HG03469 (cell line): ENCODE measurements around the gene TDRD9.
"Not testable (repeated sequence)": the region's sequence is repeated elsewhere in the genome, so short reads cannot be mapped to it uniquely, and the experiment has no call there.

Experiments
- ATAC-seq: cut with Tn5 transposase; IDR thresholded peaks from one replicate; pipeline ENCODE4 v1.9.1; 2021; ENCODE audit warnings: mild to moderate bottlenecking, moderate library complexity, moderate number of reproducible peaks; ENCODE audit not compliant: unreplicated experiment

Gene TDRD9, protein sequence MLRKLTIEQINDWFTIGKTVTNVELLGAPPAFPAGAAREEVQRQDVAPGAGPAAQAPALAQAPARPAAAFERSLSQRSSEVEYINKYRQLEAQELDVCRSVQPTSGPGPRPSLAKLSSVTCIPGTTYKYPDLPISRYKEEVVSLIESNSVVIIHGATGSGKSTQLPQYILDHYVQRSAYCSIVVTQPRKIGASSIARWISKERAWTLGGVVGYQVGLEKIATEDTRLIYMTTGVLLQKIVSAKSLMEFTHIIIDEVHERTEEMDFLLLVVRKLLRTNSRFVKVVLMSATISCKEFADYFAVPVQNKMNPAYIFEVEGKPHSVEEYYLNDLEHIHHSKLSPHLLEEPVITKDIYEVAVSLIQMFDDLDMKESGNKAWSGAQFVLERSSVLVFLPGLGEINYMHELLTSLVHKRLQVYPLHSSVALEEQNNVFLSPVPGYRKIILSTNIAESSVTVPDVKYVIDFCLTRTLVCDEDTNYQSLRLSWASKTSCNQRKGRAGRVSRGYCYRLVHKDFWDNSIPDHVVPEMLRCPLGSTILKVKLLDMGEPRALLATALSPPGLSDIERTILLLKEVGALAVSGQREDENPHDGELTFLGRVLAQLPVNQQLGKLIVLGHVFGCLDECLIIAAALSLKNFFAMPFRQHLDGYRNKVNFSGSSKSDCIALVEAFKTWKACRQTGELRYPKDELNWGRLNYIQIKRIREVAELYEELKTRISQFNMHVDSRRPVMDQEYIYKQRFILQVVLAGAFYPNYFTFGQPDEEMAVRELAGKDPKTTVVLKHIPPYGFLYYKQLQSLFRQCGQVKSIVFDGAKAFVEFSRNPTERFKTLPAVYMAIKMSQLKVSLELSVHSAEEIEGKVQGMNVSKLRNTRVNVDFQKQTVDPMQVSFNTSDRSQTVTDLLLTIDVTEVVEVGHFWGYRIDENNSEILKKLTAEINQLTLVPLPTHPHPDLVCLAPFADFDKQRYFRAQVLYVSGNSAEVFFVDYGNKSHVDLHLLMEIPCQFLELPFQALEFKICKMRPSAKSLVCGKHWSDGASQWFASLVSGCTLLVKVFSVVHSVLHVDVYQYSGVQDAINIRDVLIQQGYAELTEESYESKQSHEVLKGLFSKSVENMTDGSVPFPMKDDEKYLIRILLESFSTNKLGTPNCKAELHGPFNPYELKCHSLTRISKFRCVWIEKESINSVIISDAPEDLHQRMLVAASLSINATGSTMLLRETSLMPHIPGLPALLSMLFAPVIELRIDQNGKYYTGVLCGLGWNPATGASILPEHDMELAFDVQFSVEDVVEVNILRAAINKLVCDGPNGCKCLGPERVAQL (N-terminal part only)

DNA sequence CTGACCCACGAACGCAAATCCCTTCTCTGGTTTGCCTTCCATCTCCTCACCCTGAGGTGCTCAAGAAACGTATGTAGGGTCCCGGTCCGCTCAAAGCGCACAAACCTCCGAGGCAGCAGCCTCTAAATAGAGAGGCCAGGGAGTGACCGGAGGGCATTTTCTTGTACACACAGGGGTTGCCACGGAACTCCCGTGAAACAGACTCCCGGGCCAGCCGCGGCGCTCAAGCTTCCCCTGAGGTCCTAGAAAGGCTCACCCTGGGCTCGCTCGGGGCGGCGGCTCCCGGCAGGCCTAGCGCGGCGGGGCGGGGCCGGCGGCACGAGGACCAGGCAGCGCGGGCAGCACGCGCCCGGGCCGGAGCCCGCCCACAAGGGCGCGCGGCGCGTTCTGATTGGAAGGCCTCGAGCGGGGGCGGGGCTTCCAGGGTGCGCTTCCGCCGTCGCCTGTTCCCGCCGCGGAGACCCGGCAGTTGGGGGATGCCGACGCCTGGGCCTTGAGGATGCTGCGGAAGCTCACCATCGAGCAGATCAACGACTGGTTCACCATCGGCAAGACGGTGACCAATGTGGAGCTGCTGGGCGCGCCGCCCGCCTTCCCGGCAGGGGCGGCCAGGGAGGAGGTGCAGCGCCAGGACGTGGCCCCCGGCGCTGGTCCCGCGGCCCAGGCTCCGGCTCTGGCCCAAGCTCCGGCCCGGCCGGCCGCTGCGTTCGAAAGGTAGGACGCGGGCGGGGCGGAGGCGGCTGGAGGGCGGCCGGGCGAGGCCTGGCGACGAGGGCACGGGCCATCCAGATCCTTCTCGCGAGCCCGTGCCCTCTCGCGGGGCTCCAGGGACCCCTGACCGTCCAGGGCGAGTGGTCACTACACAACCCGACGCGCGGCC is at the start of gene TDRD9:
TDRD9 (plus strand) TSS at position 446 of the 880 bp plus-strand sequence; CDS start at position 500, 54 bp downstream.
- ATAC-seq: no peak

DNA sequence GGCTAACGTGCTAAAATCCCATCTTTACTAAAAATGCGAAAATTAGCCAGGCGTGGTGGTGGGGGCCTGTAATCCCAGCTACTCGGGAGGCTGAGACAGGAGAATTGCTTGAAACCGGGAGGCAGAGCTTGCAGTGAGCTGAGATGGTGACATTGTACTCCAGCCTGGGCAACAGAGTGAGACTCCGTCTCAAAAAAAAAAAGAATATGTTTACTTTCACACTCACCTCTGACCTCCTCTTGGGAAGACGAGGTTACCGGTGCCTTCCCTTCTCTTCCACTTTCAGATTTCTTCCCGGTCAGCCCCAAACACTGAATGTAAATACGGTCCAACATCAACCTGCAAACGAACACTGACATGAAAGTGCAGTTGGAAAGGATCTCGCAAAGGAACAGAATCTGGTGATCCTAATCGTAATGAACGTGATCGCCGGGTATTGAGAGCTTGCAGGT is 49.1 kb upstream of the TDRD9 start:
- no peak for ATAC-seq

DNA sequence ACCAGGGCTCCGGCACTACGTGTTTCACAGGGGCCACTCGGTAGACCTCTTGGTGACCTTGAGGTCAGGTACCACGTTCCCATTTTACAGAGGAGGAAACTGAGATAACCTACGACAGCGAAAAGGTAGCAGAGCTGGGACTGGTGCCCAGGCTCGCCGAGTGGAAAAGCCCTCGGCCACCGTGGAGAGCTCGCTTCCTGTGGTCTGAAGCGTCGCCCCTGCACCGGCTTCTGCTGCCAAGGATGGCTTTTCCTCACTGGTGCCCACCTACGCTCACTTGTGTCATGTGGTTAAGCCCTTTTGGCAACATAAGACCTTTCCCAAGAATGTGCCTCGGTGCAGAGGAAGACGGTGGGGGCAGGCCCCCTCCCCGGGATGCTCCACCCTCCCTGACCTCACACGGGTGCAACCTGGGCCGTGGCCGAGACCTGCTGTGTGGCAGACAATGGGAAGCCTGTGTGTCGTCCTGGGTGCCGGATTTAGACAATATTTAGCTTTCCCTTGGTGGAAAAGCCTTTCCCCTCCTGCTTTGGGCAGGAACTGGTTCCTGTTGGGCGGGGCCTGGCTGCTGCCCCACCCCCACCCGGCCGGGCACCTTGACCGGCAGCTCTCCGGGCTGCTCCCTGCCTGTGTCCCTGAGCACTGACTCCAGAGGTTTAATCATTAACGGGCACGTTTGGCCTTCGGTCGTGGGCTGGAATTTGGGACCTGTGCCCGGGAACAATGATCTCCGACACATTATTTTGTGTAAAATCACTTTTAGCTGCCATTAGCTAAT is 48.5 kb upstream of the TDRD9 start:
- ATAC-seq: no peak

DNA sequence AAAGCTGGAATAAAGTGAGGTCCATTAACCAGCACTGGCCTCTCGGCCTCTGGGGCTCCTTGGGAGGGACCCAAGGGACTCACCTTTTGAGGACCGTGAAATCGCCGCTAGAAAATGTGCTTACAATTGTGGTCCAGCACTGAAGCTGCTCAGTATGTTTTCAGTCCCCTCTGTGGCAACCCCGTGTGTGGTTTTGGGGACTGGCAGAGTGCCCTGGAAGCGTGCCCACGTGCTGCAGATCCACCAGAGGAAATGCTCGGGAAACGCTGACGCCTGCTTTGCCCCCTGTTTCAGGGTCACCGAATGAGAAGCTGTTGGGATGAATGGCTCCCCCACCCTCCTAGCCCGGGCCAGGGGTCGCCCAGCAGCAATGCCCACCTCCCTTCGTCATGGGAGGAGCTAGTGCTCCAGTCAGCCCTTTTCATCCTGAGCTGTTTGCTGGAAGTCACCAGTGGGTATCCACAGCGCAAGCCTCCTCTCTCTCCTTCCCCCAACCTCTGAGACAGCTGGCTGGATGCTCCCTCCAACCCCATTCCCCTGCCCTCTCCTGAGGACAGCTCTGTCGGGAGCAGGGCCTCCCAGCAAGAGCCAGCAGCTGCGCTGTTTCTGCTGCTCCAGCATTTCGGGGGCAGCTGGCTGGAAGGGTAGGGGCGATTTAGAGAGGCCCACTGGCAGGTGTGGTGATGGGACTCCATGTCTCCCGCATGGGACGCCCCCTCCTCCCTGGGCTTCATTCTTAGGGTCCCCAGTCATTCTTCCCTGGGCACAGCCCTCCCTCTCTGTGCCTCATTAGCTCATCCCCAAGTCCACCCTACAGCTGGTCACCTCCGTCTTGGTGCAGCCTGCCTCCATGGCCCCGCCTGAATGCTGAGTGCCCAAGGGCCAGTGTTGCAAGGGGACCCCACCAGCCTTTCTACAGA is 47.6 kb upstream of the TDRD9 start:
- ATAC-seq: no peak

DNA sequence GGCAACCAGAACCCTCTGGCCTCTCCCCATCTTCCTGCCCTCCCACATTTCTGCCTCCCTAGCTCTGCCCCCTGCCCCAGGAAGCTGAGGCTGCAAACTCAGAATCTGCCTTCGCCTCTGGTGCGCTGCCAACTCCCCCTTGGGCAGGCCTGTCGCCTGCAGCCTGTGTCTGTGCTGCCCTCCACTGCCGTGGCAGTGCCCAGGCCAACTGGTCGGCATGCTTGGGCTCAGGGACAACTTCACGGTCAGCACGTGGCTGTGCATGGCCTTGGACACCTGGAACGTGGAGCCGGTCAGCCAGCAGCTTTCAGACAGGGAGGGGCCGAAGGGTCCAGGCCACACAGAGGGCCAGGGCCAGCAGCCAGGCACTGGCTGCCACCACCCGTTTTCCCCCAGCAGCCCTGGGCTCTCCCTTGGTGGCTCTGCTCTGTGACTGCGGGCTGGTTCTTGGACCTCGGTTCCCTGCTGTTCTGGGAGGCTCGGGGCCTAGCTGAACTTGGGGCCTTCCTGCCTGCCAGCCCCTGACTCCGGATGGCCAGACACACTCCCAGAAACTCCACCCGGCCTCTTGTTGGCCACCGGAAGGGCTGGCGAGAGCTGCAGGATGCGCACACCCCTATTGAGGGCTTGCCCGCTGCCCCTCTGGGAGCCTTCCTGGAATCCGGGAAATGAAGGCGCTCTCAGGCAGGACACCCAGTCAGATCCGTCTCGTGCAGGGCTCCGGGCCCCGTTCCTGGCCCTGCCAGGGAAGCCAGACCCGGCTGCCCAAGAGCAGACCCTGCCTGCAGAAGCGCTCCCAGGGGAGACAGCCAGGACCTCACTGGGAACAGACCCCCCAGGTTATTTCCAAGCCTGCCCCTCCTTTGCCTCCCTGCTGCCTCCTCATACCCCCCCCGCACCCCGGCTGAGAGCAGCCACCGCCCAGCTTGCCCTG is 46.7 kb upstream of the TDRD9 start:
- no peak for ATAC-seq

DNA sequence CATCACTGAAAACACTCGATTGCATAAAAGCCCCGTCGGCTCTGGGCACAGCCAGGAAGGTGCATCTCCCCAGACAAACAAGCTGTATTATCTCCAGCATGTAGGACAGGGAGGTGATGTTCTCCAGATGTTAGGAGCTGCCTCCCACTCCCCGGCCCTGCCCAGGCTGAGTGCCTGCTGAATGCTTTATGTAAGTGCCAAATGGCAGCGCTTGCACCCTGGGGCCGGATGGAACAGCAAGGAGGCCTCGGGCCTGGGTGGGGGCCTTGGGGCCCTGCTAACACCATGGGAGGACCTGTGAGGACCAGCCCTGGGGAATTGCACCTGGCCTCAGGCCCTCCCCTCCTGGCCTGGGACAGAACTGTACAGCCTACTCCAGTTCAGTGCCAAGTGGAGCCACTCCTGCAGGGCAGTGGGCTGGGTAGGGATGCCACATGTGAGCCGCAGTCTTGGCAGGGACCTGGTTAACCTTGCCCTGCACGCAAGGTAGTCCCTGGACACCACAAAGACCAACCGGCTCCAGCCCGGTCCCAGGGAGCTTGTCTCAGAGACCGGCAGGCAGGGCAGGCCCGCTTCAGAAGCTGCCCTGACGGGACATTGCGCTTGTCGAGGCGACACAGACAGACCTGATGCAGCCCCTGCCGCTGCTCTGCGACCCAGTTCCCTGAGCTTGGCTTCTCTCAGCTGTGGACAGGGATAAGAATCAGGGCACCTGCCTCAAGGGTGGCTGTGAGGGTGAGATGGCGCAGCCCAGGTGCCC is 45.6 kb upstream of the TDRD9 start:
- ATAC-seq: no peak

DNA sequence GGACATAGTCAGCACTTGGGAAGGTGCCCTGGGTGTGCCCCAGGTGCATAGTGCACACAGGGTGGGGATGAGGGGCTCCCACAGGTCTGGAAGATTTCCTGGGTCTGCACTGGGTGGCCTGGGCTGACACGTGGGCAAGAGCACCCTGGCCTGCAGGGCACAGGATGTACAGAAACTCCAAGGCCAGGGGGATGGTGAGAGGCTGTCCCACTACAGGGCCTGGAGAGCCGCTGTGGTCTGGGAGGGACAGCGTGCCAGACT is 45.1 kb upstream of the TDRD9 start:
- ATAC-seq: no peak

DNA sequence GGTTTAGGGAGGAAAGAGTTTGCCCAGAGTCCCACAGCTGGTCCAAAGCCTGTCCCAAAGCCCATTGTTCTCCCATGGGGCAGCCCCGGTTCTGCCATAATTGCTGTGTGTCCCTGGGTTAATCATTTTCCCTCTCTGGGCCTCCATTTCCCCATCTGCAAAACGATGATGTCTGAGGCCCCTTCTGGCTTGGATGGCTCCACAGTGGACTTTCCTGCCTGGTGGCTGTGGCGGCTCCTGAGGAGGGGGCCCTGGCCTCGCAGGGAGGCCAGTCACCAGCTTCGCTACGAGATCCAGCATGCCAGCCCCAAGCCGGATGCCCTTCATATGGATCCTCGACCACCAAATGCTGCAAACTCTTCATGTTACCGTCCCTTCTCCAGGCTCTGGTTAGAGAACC is 43.4 kb upstream of the TDRD9 start:
- ATAC-seq: no peak

DNA sequence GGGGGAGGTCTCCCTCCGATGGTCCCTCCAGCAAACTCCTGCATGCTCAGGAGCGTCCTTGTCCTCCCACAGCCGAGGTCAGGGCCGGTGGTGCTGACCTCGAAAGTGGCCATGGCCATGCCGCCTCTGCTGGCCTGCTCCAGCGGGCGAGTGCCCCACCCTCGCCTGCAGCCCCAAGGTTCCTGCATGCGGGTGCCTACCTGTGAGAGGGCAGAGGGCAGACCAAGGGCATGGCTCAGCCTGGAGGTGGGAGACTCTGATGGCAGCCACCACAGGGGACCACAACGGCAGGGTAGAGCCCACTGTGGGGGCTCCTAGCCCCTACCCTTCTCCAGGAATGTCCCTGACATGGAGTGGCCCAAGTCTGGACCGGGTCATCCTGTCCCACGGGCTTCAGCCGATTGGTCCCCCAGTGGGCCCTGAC is 42.7 kb upstream of the TDRD9 start:
- ATAC-seq: no peak

DNA sequence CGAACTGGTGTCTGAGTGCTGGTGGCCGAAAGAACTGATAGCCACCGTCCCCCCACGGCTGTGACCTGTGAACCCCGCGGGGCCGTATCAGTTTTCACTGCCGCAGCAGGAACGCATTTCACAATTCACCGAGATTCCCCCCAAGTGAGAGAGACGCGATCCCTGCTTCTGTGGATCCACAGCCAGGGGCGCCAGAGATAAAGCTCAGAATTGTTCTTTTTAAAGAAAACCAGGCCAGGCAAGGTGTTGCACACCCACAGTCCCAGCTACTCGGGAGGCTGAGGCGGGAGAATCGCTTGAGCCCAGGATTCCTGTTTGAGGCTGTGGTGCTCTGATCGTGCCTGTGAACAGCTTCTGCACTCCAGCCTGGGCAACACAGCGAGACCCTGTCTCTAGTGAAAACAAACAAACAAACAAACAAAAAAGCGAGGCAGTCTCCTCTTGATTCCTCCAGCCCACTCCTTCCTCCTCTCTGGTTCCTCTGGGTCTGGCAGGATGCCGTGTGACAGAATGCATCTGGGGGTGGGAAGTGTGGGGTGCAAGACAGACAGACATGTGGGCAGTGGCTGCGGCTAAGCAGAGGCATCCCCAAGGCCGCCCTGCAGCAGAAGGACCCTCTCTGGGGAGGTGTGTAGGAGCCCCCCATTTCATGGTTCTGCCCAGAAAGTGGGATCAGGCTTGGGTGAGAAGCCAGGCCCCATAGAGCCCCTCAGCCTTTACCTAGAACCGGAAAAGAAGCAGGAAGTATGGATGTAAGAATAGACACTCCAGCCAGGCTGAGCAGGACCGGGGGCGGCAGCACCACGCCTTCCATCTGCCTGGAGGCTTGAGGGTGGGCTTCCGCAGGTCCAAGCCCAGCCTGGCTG is 41.7 kb upstream of the TDRD9 start:
- ATAC-seq: no peak

DNA sequence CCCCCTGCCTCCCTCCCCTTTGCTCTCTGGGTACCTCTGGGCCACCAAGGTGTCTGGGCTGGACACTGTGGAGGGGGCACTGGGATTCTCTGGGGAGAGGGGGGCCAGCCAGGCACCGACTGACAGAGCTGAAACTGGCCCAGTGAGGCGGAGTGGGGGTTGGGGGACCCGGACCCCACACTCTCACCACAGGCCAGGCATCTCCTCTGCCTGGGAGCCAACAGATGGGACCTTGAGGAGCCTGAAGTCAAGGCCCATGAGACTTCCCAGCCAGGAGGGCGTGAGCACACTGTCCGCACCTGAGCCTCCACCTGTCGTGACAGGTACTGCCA is 41.1 kb upstream of the TDRD9 start:
- no peak for ATAC-seq

DNA sequence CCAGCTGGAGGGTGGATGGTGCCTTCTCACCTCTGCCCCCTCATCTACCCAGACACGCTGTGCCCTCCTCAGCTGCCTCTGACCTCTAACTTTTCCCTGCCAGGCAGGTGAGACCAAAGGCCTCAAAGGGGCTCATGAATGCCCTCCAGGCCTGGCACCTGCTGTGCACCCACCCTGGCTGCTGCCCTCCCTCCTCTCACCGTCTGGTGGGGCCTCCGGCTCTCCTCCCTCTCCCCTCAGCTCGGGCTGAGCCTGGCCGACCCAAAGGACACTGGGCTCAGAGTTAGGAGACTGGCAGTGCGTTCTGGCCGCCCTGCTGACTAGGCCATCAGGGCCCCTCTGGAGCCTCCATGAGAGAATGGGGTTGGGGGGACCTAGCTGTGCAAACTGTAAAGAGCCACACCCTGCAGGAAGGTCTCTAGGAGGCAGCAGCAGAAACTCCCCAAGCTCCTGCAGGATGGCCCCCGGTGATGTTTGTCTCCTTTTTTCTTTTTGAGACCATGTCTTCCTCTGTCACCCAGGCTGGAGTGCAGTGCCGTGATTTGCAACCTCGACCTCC is 40.6 kb upstream of the TDRD9 start:
- ATAC-seq: no peak

DNA sequence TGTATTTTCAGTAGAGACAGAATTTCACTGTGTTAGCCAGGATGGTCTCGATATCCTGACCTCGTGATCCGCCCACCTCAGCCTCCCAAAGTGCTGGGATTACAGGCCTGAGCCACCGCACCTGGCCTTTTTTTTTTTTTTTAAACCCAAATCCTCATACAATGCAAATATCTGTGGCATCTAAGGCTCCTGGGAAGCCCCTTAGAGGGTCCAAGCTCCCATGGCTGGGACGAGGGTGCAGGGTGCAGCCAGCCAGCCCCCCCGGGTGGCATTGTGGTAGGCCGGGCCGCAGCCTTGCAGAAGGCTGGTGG is 39.3 kb upstream of the TDRD9 start:
- not testable (repeated sequence) for ATAC-seq

DNA sequence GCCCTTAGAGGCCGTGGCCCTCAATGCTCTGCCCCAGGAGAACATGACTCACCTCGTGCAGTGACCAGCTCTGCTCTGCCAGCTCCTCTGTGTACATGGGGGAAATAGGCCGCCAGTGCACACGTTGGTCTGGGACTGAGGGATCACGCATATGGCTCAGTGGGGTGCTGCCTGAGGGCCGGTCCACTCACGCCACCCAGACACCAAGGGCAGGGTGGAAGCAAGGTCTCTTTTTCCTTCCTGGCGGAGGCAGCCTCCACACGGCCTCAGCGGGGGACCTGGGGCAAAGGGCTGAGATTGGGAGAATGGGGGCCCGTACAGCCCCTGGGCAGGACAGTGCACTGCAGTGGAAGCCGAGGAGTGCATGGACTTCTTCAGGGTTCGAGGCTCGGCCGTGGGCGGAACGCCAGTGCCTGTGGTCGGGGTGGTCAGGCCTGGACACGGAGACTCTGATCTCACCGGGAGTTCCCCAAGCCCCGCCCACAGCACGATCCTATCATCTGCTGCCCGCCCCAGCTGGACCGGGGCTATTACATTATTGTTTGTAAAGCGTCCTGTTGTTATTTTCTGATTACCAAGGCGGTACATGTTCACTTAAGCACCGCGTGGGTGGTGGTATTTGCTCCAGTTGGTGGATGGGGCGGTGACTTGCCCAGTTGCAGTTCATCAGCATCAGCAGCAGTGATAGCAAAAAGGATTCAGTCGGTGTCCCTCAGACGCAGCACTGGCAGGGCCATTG is 38.8 kb upstream of the TDRD9 start:
- no peak for ATAC-seq

DNA sequence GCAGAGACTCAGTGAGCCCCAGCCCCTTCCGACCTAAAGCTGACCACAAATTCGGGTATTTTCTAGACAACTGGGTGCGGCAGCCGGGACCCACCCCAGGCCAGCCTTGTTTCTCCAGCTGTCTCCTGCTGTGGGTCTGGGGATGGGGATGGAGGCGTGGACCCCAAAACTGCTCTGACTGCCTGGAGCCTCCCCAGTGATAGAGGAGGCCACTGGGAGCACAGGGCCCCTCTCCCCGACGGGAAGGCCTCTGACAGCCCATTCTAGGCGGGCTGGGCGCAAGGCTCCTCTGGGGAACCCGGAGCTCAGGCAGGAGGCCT is 38.2 kb upstream of the TDRD9 start:
- no peak for ATAC-seq
